ENCODE measurements around the gene NT5DC1.

DNA sequence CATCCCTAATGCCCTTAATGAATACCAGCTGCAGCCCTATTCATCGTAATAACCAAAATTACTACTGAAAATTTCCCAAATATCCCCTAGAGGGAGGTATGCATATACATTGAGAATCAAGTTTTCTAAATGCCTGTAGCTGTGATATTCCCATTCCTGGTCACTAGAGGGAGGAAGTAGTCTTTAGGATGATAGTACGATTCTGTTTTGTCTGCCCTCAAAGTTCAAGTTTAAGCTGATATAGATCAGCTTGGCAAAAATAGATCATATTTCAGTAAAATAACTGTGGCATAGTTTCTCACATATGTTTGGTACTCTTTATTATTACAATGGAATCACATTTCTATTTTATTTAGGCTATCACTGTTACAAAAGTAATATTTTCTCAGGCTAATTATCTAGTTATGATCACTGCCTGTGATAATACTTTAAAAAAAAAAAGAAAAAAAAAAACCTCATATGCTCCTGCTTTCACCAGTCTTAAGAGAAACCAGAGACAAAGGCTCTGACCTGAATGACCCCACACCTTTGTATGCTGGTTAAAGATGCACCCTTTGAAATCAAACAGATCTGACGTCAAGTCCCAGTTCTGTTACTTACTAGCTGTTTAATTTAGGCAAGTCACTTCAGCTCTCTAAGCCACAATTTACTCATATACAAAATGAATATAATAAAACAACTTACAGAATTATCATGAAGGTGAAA, 168.1 kb downstream of the NT5DC1 start:
- TF ChIP-seq, protein P1, sequence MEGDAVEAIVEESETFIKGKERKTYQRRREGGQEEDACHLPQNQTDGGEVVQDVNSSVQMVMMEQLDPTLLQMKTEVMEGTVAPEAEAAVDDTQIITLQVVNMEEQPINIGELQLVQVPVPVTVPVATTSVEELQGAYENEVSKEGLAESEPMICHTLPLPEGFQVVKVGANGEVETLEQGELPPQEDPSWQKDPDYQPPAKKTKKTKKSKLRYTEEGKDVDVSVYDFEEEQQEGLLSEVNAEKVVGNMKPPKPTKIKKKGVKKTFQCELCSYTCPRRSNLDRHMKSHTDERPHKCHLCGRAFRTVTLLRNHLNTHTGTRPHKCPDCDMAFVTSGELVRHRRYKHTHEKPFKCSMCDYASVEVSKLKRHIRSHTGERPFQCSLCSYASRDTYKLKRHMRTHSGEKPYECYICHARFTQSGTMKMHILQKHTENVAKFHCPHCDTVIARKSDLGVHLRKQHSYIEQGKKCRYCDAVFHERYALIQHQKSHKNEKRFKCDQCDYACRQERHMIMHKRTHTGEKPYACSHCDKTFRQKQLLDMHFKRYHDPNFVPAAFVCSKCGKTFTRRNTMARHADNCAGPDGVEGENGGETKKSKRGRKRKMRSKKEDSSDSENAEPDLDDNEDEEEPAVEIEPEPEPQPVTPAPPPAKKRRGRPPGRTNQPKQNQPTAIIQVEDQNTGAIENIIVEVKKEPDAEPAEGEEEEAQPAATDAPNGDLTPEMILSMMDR (IDR thresholded peaks at IDR 0.05), result peak; percentile 59 to 94 (median 78)
- TF ChIP-seq POLR2A (IDR thresholded peaks at IDR 0.05), result no peak

Data from adrenal gland (tissue), 5 donors.